ENCODE data around the gene LMNA. TPM values are rescaled to one million over a fixed set of nuclear protein-coding genes. Genes with fewer than 3 reads are reported as not detected.
A peak's percentile ranks its signal among the peaks of the same experiment; 100 is the strongest.

LMNA gene
- total and polyA plus RNA-seq, 4 donors: 60.4 to 160 (median 97.2) TPM

DNA sequence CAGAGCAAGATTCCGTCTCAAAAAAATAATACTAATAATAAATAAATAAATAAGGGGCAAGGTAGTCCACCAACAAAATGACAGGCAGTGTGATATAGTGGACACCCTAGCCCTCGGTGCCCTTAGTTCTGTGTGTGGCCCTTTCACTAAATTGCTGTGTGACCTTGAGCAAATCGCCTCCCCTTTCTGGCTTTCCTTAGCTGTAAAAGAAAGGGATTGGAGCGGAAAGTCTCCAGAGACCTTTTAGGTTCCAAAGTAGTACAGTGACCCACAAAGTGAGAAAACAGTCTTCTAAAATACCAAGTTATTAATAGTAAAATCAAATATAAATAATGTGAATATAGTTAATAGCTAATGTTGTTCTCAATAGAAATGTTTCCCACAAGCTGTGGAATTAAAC lies 7.6 kb downstream of the LMNA start:
- Histone ChIP-seq H3K27me3 (ENCODE audit: control insufficient read depth in 4 of 4, insufficient read depth in 4 of 4, low read length in 3 of 4) (no peaks in the 10 kb centered on the region), H3K27ac (ENCODE audit: low read depth in 1 of 2, low read length in 2 of 2) (peak overlapping the region; percentile 91 to 93), H3K9ac (ENCODE audit: low read depth in 1 of 2, low read length in 2 of 2) (peak overlapping the region; percentile 52 to 71), H3K36me3 (ENCODE audit: control insufficient read depth in 4 of 4, insufficient read depth in 3 of 4, low read depth in 1 of 4, low read length in 3 of 4) (no peaks in the 10 kb centered on the region), H3K4me1 (ENCODE audit: control insufficient read depth in 4 of 4, insufficient read depth in 4 of 4, low read length in 3 of 4) (peaks cover 15 to 76% (median 53%) of the 10 kb centered on the region in 4 donors), H3K4me3 (ENCODE audit: low read depth in 1 of 3, low read length in 3 of 3) (peak overlapping the region in 1 of 3 donors; percentile 22), H3K9me3 (ENCODE audit: control insufficient read depth in 4 of 4, low read length in 3 of 4) (no peaks in the 10 kb centered on the region)
- TF ChIP-seq HNF4A (conservative IDR thresholded peaks at IDR 0.05) (no peak), EGR1 (IDR thresholded peaks at IDR 0.05; ENCODE audit: low read depth in 2 of 2) (no peak), HNF4G (IDR thresholded peaks at IDR 0.05) (no peak), JUND (IDR thresholded peaks at IDR 0.05) (no peak), SP1 (IDR thresholded peaks at IDR 0.05) (no peak), YY1 (IDR thresholded peaks at IDR 0.05) (no peak), TAF1 (conservative IDR thresholded peaks at IDR 0.05) (no peak), FOXA2 (IDR thresholded peaks at IDR 0.05) (no peak), RXRA (IDR thresholded peaks at IDR 0.05) (no peak)
- TF ChIP-seq, protein P1, sequence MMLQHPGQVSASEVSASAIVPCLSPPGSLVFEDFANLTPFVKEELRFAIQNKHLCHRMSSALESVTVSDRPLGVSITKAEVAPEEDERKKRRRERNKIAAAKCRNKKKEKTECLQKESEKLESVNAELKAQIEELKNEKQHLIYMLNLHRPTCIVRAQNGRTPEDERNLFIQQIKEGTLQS (IDR thresholded peaks at IDR 0.05): no peak
- TF ChIP-seq, protein P2, sequence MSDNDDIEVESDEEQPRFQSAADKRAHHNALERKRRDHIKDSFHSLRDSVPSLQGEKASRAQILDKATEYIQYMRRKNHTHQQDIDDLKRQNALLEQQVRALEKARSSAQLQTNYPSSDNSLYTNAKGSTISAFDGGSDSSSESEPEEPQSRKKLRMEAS (IDR thresholded peaks at IDR 0.05): no peak
- TF ChIP-seq, protein P3, sequence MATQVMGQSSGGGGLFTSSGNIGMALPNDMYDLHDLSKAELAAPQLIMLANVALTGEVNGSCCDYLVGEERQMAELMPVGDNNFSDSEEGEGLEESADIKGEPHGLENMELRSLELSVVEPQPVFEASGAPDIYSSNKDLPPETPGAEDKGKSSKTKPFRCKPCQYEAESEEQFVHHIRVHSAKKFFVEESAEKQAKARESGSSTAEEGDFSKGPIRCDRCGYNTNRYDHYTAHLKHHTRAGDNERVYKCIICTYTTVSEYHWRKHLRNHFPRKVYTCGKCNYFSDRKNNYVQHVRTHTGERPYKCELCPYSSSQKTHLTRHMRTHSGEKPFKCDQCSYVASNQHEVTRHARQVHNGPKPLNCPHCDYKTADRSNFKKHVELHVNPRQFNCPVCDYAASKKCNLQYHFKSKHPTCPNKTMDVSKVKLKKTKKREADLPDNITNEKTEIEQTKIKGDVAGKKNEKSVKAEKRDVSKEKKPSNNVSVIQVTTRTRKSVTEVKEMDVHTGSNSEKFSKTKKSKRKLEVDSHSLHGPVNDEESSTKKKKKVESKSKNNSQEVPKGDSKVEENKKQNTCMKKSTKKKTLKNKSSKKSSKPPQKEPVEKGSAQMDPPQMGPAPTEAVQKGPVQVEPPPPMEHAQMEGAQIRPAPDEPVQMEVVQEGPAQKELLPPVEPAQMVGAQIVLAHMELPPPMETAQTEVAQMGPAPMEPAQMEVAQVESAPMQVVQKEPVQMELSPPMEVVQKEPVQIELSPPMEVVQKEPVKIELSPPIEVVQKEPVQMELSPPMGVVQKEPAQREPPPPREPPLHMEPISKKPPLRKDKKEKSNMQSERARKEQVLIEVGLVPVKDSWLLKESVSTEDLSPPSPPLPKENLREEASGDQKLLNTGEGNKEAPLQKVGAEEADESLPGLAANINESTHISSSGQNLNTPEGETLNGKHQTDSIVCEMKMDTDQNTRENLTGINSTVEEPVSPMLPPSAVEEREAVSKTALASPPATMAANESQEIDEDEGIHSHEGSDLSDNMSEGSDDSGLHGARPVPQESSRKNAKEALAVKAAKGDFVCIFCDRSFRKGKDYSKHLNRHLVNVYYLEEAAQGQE (IDR thresholded peaks at IDR 0.05): no peak
- DNase-seq (ENCODE audit: low spot score): no peak
- 29% methylated on average over 4 of the region's 4 CpGs for WGBS

DNA sequence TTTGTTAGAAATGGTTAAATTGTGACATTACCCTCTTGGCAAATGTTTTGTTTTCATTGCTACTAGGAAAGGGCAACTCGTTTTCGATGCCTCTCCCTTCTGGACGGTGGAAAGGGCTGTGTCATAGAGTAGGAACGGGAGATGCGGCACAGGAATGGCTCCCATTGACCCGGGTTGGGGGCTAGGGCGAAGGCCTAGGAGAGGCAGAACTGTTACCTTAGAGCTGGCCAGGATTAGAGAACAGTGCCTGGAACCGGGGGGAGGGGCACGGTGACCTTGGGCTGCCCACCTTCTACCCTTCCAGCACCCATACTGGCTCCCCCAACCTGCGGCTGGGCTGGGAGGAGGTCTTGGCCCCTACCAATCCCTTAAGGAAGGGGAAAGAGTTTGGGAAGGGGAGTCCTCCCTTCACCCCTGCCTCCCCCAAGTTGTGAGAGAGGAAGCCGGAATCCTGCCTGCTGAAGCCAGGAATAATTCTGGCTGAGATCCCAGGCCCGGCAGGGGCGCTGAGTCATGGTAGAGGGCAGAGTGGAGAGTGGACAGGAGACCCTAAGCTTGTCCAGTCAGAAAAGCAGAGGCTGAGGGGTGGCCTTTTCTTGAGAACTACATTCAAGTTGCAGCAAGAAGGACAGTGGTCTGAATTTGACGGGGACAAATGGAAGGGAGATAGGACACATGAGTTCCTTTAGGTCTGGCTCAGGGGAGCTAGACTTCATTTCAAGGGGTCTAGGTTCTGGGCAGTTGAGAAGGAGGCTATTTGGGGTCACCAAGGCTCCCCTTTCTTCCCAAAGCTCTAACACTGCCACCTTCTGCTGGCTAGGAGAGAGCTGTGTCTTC lies 8.2 kb downstream of the LMNA start:
- DNase-seq (ENCODE audit: low spot score): peak; percentile 63
- no peaks in the 10 kb centered on the region for H3K9me3 ChIP-seq (ENCODE audit: control insufficient read depth in 4 of 4, low read length in 3 of 4)
- peak overlapping the region; percentile 52 to 78 for H3K9ac ChIP-seq (ENCODE audit: low read depth in 1 of 2, low read length in 2 of 2)
- peaks cover 14 to 71% (median 49%) of the 10 kb centered on the region in 4 donors for H3K4me1 ChIP-seq (ENCODE audit: control insufficient read depth in 4 of 4, insufficient read depth in 4 of 4, low read length in 3 of 4)
- H3K27me3 ChIP-seq (ENCODE audit: control insufficient read depth in 4 of 4, insufficient read depth in 4 of 4, low read length in 3 of 4): no peaks in the 10 kb centered on the region
- H3K27ac ChIP-seq (ENCODE audit: low read depth in 1 of 2, low read length in 2 of 2): peak overlapping the region; percentile 91 to 93
- 13% methylated on average over 14 of the region's 14 CpGs for WGBS
- peak overlapping the region; percentile 15 to 22 (median 17) for H3K4me3 ChIP-seq (ENCODE audit: low read depth in 1 of 3, low read length in 3 of 3)
- no peaks in the 10 kb centered on the region for H3K36me3 ChIP-seq (ENCODE audit: control insufficient read depth in 4 of 4, insufficient read depth in 3 of 4, low read depth in 1 of 4, low read length in 3 of 4)
- TF ChIP-seq GABPA (IDR thresholded peaks at IDR 0.05 in 1 of 2, conservative IDR thresholded peaks at IDR 0.05 in 1 of 2) (no peak), RXRA (IDR thresholded peaks at IDR 0.05) (peak in 1 of 2 donors; percentile 42), YY1 (IDR thresholded peaks at IDR 0.05) (peak; percentile 53), NR2F2 (IDR thresholded peaks at IDR 0.05) (peak; percentile 72), EGR1 (IDR thresholded peaks at IDR 0.05; ENCODE audit: low read depth in 2 of 2) (no peak), JUND (IDR thresholded peaks at IDR 0.05) (peak in 1 of 2 donors; percentile 79), HNF4A (conservative IDR thresholded peaks at IDR 0.05) (peak; percentile 4 to 33), SP1 (IDR thresholded peaks at IDR 0.05) (peak; percentile 10), HNF4G (IDR thresholded peaks at IDR 0.05) (no peak), FOXA2 (IDR thresholded peaks at IDR 0.05) (no peak), TAF1 (conservative IDR thresholded peaks at IDR 0.05) (no peak), FOXA1 (IDR thresholded peaks at IDR 0.05) (no peak), RAD21 (IDR thresholded peaks at IDR 0.05) (peak; percentile 4 to 20)
- TF ChIP-seq, protein P2 (IDR thresholded peaks at IDR 0.05): no peak
- TF ChIP-seq, protein P4, sequence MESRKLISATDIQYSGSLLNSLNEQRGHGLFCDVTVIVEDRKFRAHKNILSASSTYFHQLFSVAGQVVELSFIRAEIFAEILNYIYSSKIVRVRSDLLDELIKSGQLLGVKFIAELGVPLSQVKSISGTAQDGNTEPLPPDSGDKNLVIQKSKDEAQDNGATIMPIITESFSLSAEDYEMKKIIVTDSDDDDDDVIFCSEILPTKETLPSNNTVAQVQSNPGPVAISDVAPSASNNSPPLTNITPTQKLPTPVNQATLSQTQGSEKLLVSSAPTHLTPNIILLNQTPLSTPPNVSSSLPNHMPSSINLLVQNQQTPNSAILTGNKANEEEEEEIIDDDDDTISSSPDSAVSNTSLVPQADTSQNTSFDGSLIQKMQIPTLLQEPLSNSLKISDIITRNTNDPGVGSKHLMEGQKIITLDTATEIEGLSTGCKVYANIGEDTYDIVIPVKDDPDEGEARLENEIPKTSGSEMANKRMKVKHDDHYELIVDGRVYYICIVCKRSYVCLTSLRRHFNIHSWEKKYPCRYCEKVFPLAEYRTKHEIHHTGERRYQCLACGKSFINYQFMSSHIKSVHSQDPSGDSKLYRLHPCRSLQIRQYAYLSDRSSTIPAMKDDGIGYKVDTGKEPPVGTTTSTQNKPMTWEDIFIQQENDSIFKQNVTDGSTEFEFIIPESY (IDR thresholded peaks at IDR 0.05): peak; percentile 33
- TF ChIP-seq, protein P3 (IDR thresholded peaks at IDR 0.05): peak; percentile 63
- TF ChIP-seq, protein P1 (IDR thresholded peaks at IDR 0.05): no peak

Data from liver (tissue), 9 donors.